HFFc6 (cell line): ENCODE results near the gene DNAAF8. TPM values are rescaled to one million over a fixed set of nuclear protein-coding genes. Genes with fewer than 3 reads are reported as not detected.
A peak's percentile ranks its signal among the peaks of the same experiment; 100 is the strongest.

ENCODE experiments used
- DNase-seq: peaks from one replicate; pipeline ENCODE4 v3.0.0-alpha.2; 2018
- H3K27ac Mint-ChIP-seq: 2 replicates; pipeline ENCODE4 v1.8.0; 2020; ENCODE audit warnings: mild to moderate bottlenecking, mixed read lengths
- H3K27me3 Mint-ChIP-seq: 2 replicates; pipeline ENCODE4 v1.8.0; 2021; ENCODE audit warnings: mild to moderate bottlenecking, moderate library complexity, mixed read lengths; ENCODE audit not compliant: insufficient read depth
- H3K36me3 Mint-ChIP-seq: 2 replicates; pipeline ENCODE4 v1.8.0; 2021; ENCODE audit warnings: low read depth, mixed read lengths
- H3K4me1 Mint-ChIP-seq: 2 replicates; pipeline ENCODE4 v1.8.0; 2020; ENCODE audit warnings: low read depth, mixed read lengths
- H3K4me3 Mint-ChIP-seq: 2 replicates; pipeline ENCODE4 v1.8.0; 2020; ENCODE audit warnings: mild to moderate bottlenecking, moderate library complexity, mixed read lengths
- H3K9me3 Mint-ChIP-seq: 2 replicates; pipeline ENCODE4 v1.8.0; 2020; ENCODE audit warnings: mild to moderate bottlenecking, mixed read lengths
- total RNA-seq, 6 experiments: library from RNA; stranded (reverse); fragmentation: NEBNext Ultra II Directional; extraction: Animal tissue kit (Norgen Biotek cat#: 25700); gene quantifications; 2 replicates in 1 of 6; 3 replicates in 5 of 6; pipeline ENCODE4 v1.2.3, GENCODE V29; 2021
- TF ChIP-seq, protein P1 (sequence below): fragments of 200-600 bp; sonication (generic); IDR thresholded peaks from 2 replicates; pipeline ENCODE4 v1.5.0; 2021; ENCODE audit warnings: antibody characterized with exemption, mild to moderate bottlenecking

Gene DNAAF8
- total RNA-seq, 6 experiments from 2014 or later, result 1.1 to 2.8 (median 1.6) TPM

DNA sequence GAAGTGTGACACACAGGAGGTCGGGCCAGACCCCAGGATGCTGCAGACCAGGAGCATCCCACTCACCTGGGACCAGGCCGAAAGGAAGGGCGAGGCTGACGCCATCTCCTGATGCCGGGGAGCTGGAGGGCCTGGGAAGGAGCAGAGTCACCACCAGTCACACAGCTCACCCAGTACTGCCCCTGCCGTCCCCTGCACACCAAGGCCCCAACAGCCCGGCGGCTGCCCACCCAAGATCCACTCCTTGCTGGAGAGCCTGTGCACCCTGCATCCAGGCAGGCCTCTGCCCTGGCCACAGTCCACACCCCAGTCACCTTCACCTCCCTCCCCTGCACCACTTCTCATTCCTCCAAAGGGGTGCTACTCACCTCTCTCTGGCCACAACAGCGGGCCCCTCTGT lies 27.9 kb downstream of the DNAAF8 start:
- no peak for DNase-seq
- TF ChIP-seq, protein P1, sequence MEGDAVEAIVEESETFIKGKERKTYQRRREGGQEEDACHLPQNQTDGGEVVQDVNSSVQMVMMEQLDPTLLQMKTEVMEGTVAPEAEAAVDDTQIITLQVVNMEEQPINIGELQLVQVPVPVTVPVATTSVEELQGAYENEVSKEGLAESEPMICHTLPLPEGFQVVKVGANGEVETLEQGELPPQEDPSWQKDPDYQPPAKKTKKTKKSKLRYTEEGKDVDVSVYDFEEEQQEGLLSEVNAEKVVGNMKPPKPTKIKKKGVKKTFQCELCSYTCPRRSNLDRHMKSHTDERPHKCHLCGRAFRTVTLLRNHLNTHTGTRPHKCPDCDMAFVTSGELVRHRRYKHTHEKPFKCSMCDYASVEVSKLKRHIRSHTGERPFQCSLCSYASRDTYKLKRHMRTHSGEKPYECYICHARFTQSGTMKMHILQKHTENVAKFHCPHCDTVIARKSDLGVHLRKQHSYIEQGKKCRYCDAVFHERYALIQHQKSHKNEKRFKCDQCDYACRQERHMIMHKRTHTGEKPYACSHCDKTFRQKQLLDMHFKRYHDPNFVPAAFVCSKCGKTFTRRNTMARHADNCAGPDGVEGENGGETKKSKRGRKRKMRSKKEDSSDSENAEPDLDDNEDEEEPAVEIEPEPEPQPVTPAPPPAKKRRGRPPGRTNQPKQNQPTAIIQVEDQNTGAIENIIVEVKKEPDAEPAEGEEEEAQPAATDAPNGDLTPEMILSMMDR, result no peak
- H3K4me1 Mint-ChIP-seq, result peaks cover 9% of the 10 kb centered on the region
- no peaks in the 10 kb centered on the region for H3K9me3 Mint-ChIP-seq
- no peaks in the 10 kb centered on the region for H3K27me3 Mint-ChIP-seq
- H3K27ac Mint-ChIP-seq, result no peak overlapping the region
- no peak overlapping the region for H3K4me3 Mint-ChIP-seq
- peaks cover 25% of the 10 kb centered on the region for H3K36me3 Mint-ChIP-seq

DNA sequence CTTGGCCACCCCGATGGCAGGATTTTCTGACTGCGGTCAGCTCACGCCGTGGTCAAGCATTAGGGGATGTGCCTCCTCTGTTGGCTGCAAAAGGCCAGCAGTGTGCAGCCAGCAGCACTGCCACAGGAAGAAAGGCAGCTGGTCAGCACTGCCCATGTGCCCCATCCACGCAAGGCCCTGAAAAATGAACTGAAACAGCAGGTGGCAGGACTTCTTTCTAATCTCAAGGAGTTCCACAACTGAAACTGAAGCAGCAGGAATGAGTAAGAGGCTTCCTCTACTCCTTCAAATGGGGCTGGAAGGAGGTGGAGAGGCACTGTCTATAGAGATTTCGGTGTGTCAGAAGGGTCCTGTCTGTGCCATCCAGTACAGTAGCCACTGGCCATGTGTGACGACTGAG lies 29.5 kb downstream of the DNAAF8 start:
- no peaks in the 10 kb centered on the region for H3K9me3 Mint-ChIP-seq
- H3K27ac Mint-ChIP-seq, result 0 out of 2 replicates have a peak overlapping the region, but pooled peaks have one; percentile 13
- H3K36me3 Mint-ChIP-seq, result peaks cover 18% of the 10 kb centered on the region; the same call in 1 of the 2 replicates
- no peak for DNase-seq
- H3K4me1 Mint-ChIP-seq, result peaks cover 17% of the 10 kb centered on the region
- H3K4me3 Mint-ChIP-seq, result no peak overlapping the region
- TF ChIP-seq, protein P1, result no peak
- H3K27me3 Mint-ChIP-seq, result no peaks in the 10 kb centered on the region; the same call in 1 of the 2 replicates

DNA sequence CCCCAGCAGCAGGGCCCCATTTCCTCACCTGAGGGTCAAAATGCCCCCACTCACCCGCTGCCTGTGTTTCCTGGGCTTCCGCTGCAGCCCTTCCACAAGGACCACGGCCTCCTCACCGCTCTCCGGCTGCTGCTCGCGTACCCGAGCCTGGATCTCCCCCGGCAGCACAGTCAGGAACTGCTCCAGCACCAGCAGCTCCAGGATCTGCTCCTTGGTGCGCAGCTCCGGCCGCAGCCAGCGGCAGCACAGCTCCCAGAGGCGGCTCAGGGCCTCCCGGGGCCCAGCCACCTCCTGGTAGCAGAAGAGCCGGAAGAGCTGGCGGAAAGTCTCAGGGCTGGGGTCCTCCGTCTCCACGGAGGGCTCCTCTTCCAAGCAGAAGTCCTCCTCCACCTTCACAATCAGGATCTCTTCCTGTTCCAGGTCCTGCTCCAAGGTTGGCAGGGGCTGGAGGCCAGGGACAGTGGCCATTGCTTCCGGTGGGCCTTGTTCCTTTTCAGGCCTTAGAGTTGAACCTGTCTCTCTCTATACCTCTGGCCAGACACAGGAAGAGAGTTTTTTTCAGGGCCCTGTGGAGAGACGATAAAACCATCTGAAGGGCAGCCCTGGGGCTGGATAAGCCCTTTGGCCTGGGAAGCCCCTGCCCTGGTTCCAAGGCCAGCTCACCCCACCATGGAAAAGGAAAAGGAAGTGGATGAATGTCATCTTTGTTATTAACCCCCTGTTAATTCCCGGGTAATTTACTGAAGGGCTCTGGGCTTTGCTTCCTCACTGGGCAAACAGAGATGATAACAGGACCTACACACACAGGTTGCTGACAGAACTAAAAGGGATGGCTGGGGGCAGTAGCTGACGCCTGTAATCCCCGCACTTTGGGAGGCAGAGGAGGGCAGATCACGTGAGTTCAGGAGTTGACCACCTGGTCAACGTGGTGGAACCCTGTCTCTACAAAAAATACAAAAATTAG lies 31.5 kb downstream of the DNAAF8 start:
- Mint-ChIP-seq H3K27ac (peak overlapping the region; percentile 90), H3K36me3 (peaks cover 1% of the 10 kb centered on the region; the same call in 1 of the 2 replicates), H3K4me1 (peaks cover 26% of the 10 kb centered on the region), H3K27me3 (no peaks in the 10 kb centered on the region; the same call in 1 of the 2 replicates), H3K9me3 (no peaks in the 10 kb centered on the region), H3K4me3 (peak overlapping the region; percentile 93)
- DNase-seq, result no peak
- TF ChIP-seq, protein P1, result no peak

DNA sequence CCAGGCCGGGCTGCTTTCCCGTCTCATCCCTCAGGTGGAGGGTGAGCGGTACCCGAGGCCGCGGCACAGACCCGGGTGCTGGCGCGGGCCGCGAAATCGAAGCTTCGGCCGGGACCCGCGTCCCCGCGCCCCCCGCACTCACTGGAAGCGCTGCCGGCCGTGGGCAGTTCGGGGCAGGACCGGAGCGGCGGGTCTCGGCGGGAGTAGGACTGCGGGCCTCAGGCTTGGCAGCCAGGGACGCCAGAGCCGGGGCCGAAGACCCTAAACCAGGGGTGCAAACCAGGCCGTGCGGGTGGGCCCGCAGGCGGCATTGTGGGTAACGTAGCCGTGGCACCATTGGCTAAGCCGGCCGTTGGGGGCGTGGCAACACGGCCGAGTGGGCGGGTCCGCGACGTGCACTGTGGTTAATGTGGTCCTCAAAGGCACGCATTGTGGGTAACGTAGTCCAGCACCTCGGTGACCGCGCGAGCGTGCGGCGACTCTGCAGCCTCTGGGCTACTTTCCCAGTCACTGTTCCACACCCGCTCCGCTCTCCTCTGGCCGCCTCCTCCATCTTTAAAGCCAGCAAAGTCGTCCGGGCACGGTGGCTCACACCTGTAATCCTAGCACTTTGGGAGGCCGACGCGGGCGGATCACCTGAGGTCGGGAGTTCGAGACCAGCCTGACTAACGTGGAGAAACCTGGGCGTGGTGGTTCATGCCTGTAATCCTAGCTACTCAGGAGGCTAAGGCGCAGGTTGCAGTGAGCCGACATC lies 32.7 kb downstream of the DNAAF8 start, which contains the start of gene ZNF500:
Gene ZNF500, minus strand, starts transcription at position 288 of the 754 bp plus-strand sequence. CDS start 1,184 bp downstream, outside the sequence.
- no peaks in the 10 kb centered on the region for H3K36me3 Mint-ChIP-seq
- H3K27me3 Mint-ChIP-seq, result no peaks in the 10 kb centered on the region; the same call in 1 of the 2 replicates
- H3K4me1 Mint-ChIP-seq, result peaks cover 26% of the 10 kb centered on the region
- H3K4me3 Mint-ChIP-seq, result peak within 1 kb of the TSS; percentile 93
- H3K9me3 Mint-ChIP-seq, result no peaks in the 10 kb centered on the region
- TF ChIP-seq, protein P1, result no peak
- peak; percentile 96 for DNase-seq
- peak within 1 kb of the TSS; percentile 94 for H3K27ac Mint-ChIP-seq

DNA sequence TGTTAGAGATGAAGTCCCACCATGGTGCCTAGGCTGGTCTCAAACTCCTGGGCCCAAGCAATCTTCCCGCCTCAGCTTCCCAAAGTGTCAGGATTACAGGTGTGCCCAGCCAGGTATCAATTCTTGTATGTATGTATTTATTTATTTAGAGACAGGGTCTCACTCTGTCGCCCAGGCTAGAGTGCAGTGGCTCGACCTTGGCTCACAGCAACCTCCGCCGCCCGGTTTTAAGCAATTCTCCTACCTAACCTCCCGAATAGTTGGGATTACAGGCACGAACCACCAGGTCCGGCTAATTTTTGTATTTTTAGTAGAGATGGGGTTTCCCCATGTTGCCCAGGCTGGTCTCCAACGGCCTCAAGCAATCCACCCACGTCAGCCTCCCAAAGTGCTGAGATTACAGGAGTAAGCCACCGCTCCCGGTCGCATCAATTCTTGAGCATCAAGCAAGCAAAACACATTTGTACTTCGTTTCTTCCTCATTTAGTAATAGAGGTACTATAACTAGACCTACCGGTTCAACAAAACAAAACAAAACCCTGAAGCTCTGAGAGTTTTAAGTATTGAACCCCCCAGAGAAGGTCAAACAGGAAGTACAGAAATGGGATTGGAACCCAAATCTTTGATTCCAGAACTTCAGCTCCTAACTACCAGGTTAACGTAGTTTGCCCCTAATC lies 33.7 kb downstream of the DNAAF8 start:
- Mint-ChIP-seq H3K36me3 (no peaks in the 10 kb centered on the region), H3K27me3 (no peaks in the 10 kb centered on the region; the same call in 1 of the 2 replicates), H3K9me3 (no peaks in the 10 kb centered on the region), H3K4me3 (peak overlapping the region; percentile 88), H3K4me1 (peaks cover 26% of the 10 kb centered on the region), H3K27ac (peak overlapping the region; percentile 94)
- TF ChIP-seq, protein P1, result no peak
- DNase-seq, result no peak
